ENCODE measurements around the gene LEFTY1.

- TF ChIP-seq CTCF (IDR thresholded peaks at IDR 0.05; ENCODE audit: low read depth, low read length, missing input control) (no peak), HNF4A (conservative IDR thresholded peaks at IDR 0.05) (no peak), YY1 (IDR thresholded peaks at IDR 0.05) (no peak)
These were observed 36.4 kb downstream of the LEFTY1 start for GRCh38 chr1:225852413-225853124.
